Fibroblast of gingiva (primary cell): ENCODE data around the gene DDTL.
"Not testable (repeated sequence)": the region's sequence is repeated elsewhere in the genome, so short reads cannot be mapped to it uniquely, and the experiment has no call there.

ENCODE experiments used
- DNase-seq: peaks from one replicate; pipeline ENCODE4 v3.0.0-alpha.2; 2011; ENCODE audit warnings: low read depth

Gene DDTL

GRCh38 chr22:23966568-23966967 lies at the start of gene DDTL:
Gene DDTL, plus strand, starts transcription at chr22:23966888. Its CDS starts 27 bp downstream, at chr22:23966915.
- not testable (repeated sequence) for DNase-seq

- not testable (repeated sequence) for DNase-seq
These were observed 46.4 kb upstream of the DDTL start for GRCh38 chr22:23920267-23920611.

DNA sequence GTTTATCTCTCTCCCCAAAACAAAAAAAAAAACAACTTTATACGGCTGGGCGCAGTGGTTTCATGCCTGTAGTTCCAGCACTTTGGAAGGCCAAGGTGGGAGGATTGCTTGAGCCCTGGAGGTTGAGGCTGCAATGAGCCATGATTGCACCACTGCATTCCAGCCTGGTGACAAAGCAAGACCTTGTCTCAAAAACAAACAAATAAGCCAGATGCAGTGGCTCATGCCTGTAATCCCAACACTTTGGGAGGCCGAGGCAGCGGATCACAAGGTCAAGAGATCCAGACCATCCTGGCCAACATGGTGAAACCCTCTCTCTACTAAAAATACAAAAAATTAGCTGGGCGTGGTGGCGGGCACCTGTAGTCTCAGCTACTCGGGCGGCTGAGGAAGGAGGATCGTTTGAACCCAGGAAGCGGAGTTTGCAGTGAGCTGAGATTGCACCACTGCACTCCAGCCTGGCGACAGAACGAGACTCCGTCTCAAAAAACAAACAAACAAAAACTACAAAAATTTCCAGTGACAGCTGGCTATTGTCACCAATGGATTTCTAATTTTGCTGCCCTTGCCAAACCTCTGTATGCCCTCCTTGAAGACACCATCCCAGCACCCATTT lies 45.0 kb upstream of the DDTL start:
- DNase-seq = peak; percentile 39

- DNase-seq = no peak
These were observed 43.8 kb upstream of the DDTL start for GRCh38 chr22:23922921-23923320.

- DNase-seq = no peak
These were observed 41.6 kb upstream of the DDTL start for GRCh38 chr22:23925020-23925606.

DNA sequence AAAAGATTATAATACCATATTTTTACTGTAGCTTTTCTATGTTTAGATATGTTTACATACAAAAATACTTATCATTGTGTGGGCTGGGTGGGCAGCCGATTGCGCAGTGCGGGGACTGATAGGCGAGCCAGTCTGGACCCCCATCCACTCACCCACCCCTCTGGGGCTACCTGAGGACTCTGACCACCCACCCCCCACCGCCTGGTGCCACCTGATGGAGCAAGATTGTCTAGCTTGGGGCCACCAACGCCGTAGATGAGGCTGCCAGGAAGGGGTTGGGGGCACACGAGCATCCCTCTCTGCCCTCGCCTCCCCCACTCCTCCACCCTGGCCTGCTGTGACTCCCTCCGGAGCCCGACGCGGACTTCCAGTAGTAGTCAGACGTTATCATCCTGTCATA lies 40.1 kb upstream of the DDTL start:
- DNase-seq = no peak

GRCh38 chr22:23938328-23939016 lies 28.2 kb upstream of the DDTL start:
- DNase-seq = no peak

GRCh38 chr22:23939017-23939357 lies 27.7 kb upstream of the DDTL start:
- DNase-seq = no peak

GRCh38 chr22:23940166-23940565 lies 26.5 kb upstream of the DDTL start:
- DNase-seq = not testable (repeated sequence)

DNA sequence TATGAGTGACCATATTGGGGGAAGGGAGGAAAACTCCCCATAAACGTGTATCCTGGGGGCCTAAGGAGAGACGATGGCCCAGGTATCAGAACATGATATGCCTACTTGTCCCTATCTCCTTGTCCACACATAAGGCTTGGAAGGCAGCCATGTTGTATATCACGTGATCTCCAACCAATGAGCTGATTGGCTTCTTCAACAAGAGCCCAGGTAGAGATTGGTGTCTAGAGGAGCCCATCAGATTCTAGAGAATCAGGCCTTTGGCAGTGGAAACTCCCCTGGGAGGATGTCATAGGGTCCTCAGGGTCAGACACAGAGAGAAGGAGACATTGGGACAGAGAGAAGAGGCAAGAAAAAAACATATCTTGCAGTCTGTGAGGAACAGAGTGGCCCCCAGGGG lies 19.3 kb upstream of the DDTL start:
- DNase-seq = not testable (repeated sequence)

GRCh38 chr22:23949764-23950163 lies 16.9 kb upstream of the DDTL start:
- DNase-seq = not testable (repeated sequence)

- not testable (repeated sequence) for DNase-seq
These were observed 15.3 kb upstream of the DDTL start for GRCh38 chr22:23951383-23951782.

DNA sequence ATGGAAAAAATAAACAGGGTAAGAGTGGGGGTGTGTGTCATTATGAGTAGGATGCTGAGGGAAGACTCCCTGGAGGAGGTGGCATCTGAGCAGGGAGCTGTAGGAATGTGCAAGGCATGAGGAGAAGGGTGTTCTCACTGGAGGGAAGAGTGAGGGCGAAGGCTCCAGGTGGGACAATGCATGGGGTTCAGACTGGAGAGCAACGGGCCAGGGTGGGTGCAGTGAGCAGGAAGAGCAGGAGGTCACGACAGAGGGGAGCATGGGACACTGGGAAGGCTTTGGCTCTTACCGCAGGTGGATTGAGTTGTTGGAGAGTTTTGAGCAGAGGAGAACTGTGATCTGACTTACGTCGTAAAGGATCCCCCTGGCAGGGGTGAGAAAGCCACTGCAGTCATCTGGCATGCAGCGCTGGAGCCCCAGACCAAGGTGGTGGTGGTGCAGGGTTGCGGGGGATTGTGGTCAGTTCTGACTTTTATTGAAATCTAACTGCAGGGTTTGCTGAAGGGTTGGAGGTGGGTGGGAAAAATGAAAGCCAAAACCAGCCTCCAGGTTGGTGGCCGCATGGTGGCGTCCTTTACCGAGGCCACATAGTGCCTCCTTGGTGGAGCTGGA lies 13.8 kb upstream of the DDTL start:
- not testable (repeated sequence) for DNase-seq

- DNase-seq = not testable (repeated sequence)
These were observed 13.2 kb upstream of the DDTL start for GRCh38 chr22:23953485-23953884.

GRCh38 chr22:23954193-23954990 lies 12.3 kb upstream of the DDTL start:
- not testable (repeated sequence) for DNase-seq

GRCh38 chr22:23954991-23955305 lies 11.7 kb upstream of the DDTL start:
- DNase-seq = not testable (repeated sequence)

GRCh38 chr22:23955886-23956285 lies 10.8 kb upstream of the DDTL start:
- DNase-seq = not testable (repeated sequence)

DNA sequence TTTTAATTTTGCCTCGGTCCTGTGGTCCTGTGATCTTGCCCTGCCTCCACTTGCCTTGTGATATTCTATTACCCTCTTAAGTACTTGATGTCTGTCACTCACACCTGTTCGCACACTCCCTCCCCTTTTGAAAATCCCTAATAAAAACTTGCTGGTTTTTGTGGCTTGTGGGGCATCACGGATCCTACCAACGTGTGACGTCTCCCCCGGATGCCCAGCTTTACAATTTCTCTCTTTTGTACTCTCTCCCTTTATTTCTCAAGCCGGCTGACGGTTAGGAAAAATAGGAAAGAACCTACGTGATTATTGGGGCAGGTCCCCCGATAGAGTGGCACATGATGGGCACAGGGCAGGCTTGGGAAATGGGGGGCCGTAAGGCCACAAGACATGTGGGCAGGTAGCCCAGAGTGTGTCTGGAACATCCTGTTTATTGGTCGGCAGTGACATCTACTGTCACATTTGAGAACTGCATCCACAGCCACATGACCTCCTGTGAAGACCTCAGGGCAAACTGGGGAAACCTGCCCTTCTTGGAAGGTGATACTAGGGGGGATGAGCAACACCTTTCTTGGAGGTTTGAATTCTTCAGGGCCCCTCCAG lies 10.3 kb upstream of the DDTL start:
- DNase-seq = peak; percentile 22

DNA sequence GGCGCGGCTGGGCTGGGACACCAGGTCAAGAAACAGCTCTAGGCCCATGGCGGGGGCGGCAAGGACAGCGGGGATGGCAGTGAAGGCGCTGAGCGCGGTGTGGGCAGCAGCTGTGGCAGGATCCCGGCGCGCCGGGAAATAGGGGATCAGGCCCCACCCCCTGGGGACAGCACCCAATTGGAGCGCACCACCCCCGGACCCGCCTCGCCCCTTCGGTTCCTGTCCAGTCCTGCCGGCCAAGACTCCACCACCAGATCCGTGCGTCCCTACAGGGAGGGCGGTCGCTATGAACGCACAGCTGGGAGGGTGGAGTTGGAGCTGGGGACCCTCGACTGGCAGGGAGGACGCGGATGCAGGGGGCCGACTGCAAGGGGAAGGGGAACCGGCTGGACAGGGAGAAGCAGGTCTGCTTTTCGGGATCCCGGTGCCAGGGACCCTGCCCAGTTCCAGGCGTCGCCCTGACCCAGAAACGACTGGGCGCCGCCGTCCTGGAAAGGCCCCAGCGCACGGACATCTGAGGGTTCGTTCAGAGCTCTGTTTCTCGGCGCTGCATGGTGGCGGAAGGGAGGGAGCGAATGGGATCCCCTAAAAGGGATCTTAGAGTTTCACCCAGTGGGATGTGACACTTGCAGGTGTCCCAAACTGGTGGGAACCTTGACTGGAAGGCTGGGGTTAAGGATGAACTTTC lies 5.5 kb upstream of the DDTL start, which contains the start of gene GSTT2B:
GSTT2B (minus strand) TSS at position 112 of the 688 bp plus-strand sequence; CDS start at position 48, 64 bp downstream.
- not testable (repeated sequence) for DNase-seq

DNA sequence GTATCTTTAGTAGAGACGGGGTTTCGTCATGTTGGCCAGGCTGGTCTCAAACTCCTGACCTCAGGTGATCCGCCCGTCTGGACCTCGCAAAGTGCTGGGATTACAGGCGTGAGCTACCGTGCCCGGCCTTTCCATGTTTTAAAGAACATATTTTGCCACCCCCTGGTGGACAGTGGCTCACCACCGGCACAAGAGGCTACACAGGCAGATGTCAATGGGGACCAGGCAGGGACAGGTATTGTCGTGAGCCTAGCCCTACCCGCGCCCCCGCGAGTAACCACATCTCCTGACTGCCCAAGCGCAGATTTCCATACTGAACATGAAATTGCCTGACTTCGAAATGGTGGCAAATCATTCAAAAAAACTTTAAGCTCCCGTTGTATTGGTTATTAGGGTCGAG lies 594 bp upstream of the DDTL start:
- DNase-seq = not testable (repeated sequence)

DNA sequence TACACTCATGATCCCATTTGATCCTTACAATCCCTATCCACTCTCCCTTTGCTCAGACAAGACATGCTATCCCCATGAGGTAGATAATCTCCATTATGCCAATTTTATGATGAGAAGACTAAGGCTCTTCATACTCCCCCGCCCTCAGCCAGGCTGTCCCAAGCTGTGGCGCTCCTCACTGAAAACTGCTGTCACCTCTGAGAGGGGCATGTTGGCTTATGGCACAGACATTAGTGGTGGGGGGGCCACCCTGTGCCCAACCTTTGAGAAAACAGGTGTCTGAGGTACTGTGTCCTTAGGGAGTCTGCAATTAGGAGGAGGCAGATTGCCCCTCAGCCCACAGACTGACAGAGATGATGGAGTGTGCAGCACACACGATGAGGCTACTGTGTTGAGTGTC lies 2.4 kb downstream of the DDTL start:
- DNase-seq = no peak
